Activated T-cell treated with anti-CD3 and anti-CD28 coated beads for 24 hours (primary cell): ENCODE results near the gene KIRREL1.

Experiments used
- DNase-seq: peaks from one replicate; pipeline ENCODE4 v3.0.0-alpha.2; 2020; ENCODE audit warnings: low read depth

KIRREL1 gene

GRCh38 chr1:158146739-158147138, 153.3 kb downstream of the KIRREL1 start:
- no peak for DNase-seq

DNA sequence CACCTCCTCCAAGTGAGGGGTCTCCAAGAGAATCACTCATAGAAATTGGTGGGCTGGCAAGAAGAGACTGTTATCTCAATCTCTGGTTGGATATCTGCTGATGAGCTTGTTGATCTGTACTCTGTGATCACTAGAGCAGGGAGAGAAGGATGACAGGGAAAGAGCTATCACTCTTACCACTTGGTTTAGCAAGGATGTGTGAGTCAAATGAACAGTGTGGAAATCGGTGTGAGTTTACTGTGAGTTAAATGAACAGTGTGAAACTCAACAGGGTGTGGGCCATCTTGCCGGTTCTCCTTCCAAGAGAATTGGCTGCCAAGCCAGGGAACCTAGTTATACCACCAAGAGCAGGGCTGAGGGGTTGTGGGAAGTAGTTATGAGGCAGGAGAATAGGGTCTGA, 154.0 kb downstream of the KIRREL1 start:
- no peak for DNase-seq

- DNase-seq = no peak
Measured at GRCh38 chr1:158147869-158148268, 154.4 kb downstream of the KIRREL1 start.

DNA sequence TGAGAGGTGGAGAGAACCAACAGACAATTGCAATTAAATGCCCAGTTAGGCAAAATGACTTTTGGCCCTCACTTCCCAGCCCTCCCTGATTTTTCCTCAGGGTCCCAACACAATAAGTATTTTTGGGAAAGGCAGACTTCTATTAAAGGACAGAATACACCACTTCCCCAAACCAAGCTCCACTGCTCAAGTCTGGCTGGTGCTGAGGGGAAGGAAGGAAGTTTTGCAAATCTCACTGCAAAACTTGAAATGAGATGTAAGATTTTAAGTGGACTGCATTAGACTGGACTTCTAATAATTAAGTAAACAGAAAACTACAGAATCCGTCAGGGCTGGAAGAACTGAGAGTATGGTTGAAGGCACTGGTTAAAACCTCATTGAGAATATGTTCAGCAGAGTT, 155.0 kb downstream of the KIRREL1 start:
- DNase-seq = no peak

GRCh38 chr1:158149175-158149574, 155.7 kb downstream of the KIRREL1 start:
- DNase-seq = no peak
